Endometrium (tissue), 2 donors: ENCODE data around the gene KDM4D.
"Not testable (repeated sequence)": the region's sequence is repeated elsewhere in the genome, so short reads cannot be mapped to it uniquely, and the experiment has no call there.

ENCODE experiments used
- FAIRE-seq: peaks from 2 replicates; lab custom pipeline; 2012; peaks lifted over from hg19 to GRCh38; lab: Jason Lieb, UNC
- donor health status: control.
- donor health status: control.

KDM4D gene

DNA sequence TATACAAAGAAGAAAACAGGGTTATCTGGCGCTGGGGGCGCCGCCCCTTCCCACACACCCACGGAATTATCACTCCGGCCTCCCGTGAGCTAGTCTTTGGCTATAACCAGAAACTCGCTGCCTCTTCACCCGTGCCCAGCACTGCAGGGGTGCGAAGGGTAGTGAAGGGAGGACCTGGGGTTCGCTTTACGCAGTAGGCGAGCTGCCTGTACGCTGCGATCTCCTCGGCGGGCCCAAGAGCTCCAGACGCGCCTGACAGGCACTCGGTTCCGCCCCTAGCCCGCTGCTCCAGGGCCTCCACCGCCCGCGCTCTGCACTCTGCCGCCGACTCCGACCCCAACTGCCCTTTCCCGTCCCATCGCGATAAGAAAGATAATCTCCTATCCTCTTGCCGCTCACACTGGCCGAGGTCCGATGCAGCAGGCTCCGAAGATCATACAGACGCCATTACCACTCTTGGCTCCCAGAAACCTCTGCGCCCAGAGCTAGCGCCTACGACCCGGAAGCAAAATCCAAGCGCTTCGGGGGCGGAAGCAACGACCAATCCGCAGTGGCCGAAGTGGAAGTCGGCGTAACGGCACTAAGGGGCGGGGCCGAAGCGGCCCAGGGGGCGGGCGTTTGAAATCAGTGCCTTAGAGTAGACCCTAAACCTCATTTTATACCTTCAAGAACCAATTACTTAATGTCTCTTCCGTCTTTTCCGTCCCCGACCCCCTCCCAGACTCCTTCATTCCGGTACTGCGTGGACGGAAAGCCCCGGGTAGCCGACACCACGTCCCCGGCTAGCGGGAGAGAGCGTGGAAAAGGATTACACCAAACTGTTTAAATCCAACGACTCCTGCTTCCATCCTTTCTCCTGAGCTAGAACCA, at the start of gene KDM4D, which contains the start of gene CWC15:
KDM4D (plus strand) TSS at position 611 of the 870 bp plus-strand sequence. CDS start 23,664 bp downstream, outside the sequence.
CWC15 (minus strand) TSS at position 458 of the 870 bp plus-strand sequence. CDS start 1,371 bp downstream, outside the sequence.
- FAIRE-seq: peak; percentile 94

DNA sequence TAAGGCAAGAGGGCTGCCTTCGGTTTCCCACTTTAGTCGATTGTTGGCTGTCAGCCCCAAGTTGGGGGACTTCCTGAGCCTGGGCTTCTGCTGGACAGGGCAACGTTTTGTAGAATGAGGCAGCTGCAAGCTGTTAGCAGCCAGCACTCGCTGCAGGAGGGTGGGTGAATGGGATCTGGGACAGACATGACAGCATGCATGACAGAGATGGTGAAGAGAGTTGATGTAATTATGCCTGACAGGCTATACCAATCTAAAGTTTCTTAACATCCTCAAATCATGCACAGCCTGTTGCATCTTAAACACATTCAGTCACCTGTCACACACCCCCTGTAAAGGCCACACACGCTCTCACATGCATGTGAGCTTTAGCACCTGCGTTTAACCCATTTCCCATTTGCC, 49.3 kb upstream of the KDM4D start:
- no peak for FAIRE-seq

DNA sequence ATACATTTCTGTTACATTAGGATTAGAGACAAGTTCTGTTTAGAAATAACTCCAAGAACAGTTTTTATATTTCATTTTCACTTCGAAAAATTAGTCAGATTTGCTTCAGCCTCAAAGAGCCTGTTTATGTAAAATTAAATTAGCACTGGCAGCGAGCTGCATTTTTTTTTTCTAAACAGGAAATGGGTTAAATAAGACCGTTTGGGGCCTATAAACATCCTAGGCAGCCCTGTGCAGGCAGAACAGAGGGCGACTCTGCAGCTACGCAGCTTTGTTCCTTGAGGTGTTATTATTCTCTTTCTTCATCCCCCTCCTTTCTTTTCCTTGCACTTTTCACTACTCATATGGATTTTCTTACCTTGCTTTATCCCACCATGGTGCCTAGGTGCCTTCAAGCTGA, 48.9 kb upstream of the KDM4D start:
- FAIRE-seq: no peak

DNA sequence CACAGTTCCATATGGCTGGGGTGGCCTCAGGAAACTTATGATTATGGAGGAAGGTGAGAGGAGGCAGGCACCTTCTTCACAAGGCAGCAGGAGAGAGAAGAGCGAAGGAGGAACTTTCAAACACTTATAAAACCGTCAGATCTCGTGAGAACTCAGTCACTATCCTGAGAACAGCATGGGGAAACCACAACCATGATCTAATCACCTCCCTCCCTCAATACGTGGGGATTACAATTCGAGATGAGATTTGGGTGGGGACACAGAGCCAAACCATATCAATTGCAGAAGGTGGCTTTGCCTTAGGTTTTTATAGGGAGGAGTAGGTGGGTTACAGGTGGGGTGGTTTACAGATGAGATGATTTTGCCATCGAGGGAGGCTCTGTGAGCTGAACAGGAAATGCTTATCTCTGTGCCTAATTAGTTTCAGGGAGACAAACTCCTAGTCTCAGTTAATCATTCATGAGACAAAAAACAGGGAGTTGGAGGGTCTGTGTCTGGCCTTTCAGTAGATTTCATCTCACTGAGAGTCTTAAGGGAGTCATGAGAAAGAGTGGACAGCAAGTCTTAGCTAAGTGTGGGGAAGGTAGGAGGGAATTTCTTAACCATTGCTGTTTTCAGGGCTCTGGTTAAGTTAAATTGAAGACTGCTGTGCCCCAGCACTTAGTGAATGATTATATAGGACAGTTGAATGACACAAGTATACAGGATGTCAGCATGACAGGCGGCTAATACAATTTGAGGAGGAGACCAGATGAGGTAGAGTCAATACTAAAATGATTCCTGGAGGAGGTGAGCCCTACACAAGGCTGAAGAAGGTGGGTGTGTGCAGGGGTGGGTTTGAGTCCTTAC, 47.9 kb upstream of the KDM4D start:
- no peak for FAIRE-seq

DNA sequence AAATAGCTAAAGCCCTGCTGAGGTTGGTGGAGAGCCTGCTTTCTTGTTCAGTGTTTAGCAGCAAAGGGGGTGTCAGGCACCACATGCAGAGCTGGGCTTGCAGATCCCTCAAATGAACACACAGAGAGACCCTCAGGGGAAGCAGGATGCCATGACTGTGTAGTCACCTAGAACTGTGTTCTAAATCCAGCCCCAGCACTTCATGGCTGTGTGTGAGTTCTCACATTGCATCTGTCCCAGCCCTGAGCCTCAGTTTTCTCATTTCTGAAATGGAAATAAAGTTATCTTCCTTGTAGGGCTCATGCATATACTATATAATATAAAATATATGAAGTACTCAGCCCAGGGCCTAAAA, 47.3 kb upstream of the KDM4D start:
- no peak for FAIRE-seq

DNA sequence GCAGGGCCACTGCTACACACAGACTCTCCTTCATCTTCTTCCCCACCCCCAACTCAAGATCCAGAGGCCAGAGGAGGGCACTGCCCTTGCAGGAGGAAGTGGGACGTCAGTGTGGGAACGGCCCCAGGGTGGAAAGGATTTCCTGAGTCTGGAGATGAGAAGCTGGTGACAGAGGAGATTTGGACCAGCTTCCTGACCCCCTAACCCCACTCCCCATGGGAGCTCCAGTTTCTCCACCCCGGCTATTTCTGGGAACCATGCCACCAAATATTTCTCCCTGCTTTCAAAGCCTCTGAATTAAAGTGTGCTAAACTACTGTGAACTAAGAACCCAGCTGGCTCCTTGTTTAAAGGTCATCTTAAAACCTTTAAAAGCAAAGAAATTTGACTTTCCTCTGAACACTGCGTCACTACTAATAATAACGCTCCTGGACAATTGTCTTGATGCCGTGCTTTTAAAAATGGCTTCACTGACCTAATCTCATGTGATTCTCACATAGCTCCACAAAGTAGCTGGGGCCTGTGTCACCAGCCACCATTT, 46.7 kb upstream of the KDM4D start:
- FAIRE-seq: peak; percentile 95

DNA sequence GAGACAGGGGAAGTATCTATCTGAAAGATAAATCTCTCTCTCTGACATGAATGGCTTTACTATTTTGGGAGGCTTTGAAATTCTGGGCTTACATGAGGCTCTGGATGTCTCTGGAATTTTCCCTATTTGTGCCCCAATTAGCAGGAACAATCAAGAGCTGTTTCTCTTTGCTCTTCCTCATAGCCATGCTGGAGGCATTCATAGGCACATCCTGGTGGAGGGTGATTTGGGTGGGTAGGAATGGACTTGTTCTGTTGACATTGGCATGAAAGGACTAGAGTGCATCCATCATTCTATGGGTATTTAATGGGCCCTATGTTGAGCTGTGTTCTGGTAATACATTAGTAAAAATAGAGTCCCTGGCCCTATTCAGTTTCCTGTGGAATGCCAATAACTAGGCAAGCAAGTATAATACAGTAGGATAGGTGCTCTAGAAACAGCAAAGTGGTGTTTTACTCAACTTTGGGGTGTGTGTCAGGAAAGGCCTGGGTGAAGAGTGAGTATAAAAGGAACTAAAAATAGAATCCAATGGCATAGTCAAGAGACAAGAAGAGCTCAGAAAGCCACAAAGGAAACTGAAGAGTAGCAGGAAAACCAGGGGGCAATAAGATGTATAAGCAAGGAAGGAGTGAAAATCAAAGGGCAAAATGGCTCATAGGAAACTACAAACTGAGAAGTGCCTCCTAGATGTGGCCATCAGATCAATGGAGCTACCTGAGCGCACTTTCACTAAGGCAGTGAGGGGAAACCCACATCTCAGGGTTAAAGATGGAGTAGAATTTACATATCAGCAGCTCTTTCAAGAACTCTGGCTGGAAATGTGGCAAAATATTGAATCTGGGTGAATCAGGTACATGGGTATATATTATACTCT, 45.2 kb upstream of the KDM4D start:
- FAIRE-seq: no peak

DNA sequence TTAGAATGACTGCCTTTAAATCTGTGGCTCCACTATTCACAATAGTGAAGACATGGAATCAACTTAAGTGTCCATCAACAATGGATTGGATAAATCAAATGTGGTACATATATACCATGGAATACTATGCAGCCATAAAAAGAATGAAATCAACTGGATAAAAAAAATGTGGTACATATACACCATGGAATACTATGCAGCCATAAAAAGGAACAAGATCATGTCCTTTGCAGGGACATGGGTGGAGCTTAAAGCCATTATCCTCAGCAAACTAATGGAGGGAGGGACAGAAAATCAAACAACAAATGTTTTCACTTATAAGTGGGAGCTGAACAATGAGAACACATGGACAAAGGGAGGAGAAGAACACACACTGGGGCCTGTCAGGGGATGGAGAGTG, 41.4 kb upstream of the KDM4D start:
- FAIRE-seq: not testable (repeated sequence)

DNA sequence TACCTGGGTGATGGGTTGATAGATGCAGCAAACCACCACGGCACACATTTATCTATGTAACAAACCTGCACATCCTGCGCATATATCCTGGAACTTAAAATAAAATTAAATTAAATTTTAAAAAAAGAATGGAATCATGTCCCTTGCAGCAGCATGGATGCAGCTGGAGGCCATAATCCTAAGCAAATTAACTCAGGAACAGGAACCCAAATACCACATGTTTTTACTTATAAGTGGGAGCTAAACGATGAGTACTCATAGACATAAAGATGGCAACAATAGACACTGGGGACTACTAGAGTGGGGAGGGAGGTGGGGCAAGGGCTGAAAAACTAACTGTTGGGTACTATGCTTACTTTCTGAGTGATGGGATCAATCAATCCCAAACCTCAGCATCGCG, 41.0 kb upstream of the KDM4D start:
- FAIRE-seq: no peak

DNA sequence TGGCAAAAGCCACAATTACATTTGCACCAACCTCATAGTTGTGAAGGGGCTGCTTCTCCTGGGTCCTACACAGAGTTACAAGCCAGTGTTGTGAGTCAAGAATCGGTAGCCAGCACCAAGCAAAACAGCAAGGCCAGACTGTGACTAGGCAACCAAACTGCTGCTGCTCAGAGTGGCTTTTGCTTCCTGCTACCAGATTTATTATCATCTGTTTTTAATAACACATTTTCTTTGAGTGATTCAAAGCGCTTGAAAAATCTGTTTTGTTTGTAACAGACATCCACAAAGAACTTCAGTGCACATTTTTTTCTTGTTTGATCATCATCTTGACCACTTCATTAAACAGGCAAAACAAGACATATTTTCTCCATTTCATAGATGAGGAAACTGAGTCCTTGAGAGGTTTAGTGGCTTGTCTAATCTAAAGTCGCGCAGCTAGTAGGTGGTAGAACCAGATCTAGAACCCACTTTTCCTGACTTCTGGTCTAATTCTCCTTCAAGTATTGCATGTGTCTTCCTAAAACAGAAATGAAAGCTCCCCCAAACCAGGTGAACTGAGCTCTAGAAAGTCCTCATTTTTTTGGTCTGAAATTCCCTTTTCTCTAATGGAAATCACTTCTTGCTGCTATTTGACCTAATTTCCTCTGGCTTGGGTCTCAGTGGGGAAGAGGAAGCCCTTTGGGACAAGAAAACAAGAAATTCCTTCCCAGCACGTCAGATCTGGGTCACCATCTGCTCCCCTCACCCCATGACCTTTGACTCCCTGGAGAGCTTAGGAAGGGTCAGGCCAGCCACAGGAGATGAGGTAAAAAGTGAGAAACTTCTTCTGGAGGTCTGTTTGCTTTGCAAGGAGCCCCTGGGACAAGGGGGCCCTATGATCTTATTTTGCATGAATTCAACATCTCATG, 40.0 kb upstream of the KDM4D start:
- peak; percentile 98 for FAIRE-seq

DNA sequence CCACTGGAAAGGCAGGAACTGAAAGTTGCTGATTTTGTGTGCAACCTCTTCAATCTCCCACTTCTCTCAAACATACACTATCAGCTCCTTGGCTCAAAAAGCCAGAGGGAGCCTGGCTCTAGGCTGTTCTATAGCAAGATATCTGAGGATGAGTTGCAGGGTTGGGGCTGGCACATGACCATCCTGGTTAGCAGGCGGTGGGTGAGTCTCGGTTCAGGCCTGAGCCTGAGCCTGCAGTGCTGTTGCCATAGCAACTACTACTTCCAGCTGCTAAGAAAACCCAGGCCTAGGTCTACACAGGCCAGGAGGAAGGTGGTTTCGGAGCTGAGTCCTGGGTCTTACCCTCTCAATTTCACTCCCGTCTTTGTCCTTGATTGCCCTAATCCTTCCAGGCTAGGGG, 39.1 kb upstream of the KDM4D start:
- FAIRE-seq: no peak

DNA sequence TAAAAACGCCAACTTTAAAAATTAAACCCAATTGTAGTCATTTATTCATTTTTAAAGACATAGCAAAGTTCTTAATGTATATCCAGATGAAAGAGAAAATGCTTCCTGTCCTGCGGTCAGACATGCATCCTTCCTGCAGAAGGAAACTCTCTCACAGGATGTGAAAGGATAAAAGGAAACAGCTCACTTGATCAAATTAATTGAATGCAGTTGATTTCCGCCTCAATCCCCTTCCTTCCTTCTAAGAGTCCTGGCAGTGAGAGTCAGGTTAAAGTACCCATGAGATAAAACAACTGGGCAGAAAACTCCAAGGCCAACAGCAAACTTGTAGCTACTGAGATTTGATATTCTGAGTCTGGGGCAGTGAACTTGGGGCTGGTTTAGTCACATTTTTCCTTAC, 38.7 kb upstream of the KDM4D start:
- FAIRE-seq: no peak

DNA sequence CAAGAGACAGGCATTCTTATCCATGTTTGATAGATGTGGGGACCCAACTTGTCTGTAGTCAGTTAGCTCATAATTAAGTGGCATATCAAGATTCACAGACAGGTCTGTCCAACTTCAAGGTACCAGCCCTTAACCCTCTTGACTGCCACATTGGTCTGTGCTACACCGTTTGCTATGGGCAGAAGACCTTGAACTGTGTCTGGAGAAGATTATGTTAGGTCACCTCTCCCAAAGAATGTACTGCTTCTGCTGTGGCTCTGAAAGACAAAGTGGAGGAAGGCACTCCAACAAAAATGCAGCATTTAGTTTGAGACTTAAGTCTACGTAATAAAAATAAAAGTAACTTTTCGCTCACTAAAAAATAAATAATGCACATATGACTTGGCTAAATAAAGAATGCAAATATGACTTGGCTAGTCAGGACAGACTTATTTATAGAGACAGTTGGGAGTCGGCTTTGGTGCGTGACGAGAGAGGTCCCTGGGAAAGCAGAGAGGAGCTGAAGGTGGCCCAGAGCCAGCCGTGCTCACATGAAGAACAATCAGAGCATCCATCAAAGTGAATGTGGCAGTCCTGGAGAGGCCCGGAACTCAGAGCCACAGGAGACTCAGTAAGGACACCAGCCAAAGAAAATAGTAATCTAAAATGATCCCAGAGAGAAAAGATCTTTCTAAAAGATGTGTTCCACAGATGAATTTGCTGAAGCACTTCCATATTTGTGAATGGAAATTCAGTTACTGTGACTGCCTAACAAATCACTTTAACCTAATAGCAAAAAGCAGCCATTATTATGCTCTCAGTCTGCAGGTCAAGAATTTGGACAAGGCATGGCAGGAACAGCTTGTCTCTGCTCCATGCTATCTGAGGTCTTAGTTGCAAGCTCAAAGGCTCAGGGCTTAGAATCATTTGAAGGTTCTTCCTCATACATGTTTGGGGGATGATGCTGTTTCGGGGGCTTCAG, 35.1 kb upstream of the KDM4D start:
- no peak for FAIRE-seq

DNA sequence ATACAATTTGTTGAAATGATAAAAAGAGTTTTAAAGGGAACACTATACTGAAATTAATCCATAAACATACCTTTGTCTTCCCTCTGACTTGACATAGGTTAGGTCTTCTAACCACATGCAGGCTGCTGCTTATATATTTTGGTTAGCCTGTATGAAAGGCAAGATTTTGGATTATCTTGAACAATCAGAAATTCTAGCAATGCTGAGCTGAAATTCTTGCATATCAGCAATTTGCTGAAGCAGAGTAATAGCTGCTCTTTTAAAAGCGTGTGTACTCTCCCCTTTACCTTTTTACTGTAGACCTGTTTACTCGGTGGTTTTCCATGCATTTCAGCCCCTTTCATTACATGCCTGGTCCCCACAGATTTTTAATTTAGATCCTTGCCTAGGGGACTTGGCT, 34.2 kb upstream of the KDM4D start:
- no peak for FAIRE-seq

DNA sequence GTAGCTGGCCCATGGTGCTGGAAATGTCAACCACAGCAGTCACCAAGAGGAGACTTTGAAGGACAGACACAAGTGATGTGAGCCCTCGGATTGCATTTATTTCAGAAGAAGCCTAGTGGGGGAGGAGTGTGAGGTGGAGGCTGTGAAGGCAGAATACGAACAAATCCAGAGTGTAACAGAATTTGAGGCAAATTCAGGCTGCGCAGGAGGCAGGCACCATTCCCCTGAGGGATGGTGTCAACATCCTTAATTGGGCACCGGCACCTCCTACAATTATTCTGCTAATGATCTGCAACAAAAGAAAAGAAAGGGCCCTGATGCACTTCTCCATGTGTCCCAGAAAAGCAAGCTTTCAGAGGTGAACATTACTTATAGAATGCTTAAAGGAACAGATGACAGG, 32.4 kb upstream of the KDM4D start:
- FAIRE-seq: no peak

DNA sequence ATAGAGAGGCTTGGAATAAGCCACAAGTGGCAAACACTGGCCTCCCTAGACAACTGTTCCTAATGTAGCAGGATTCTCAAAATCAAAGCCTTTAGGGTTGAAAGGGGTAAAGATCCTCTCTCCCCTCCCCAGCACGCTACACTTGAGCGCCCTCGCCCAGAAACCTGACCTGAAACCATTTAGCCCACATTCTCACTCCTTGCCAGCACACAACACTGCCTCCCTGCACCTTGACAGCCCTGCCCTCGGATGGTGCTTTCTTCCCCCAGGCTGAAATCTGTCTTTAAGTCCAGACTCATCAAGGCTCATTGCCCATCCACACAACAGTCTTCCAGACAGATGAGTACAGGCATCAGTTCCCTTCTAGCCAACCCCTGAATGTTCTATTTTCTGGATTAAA, 26.7 kb upstream of the KDM4D start:
- no peak for FAIRE-seq

DNA sequence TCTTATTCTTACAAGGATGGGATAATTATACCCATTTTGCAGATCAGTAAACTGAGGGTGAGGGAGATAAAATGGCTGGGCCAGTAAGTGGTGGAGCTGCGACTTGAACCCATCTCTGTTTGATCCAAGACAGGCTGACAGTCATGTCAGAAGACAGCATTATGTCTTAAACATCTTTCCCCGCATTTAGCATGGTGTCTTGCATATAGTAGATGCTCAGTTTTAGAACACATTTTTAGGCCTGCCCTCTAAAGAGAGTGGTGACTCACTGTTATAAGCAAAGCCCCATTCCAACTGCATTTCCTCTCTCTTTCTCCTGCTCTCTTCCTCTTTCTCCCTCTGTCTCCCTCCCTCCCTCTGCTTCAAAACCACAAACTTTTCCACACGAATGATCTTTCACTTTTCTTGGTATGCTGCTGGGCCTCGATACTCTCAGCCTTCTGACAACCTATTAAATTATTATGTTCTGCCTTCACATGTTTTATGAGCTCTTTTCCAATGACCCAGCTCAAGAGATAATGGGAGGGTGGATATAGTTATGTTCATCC, 25.4 kb upstream of the KDM4D start:
- FAIRE-seq: no peak

DNA sequence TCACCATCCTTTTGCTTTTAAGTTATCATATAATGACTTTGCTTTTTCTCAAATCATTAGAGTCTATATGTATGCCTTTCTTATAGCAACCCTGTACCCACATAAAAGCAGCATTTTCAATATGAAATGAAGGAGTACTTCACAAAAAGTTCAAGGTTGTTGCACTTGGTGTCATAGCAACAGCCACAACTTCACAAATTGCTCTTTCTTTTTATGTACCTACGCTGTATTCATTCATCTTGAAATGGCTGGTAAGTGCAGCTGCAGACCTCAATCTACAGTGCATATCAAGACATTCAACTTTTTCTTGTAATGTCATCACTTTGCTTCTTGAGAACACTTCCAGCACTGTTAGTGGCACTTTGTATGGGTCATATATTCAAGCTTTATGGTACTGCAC, 18.8 kb upstream of the KDM4D start:
- FAIRE-seq: no peak

DNA sequence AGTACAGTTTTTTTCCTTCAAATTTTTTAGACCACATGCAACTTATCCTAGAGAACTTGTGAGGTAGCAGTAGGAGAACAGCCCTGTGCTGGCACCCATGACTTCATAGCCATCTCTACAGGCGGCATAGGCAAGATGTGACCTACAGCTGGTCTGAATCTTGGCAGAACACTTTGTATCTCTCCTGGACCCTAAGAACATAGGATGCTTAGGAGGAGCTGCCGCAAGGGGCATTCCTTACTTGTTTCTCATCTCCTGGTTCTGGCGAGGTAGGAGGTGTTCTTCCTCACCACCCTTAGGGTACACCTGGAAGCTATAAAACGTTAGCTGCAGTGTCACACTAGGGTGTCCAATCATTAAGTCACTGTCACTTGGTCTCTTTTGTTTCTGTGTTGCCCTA, 16.5 kb upstream of the KDM4D start:
- FAIRE-seq: no peak
